22Rv1 (cell line): ENCODE data around the gene ONECUT1.
"Not testable (repeated sequence)": the region's sequence is repeated elsewhere in the genome, so short reads cannot be mapped to it uniquely, and the experiment has no call there.

Source experiments
- H3K27ac ChIP-seq: fragments of 450-650 bp; 2 replicates; pipeline ENCODE4 v1.5.1; 2017
- CTCF ChIP-seq: fragments of 450-650 bp; IDR thresholded peaks from 2 replicates; pipeline ENCODE4 v1.5.1; 2017; ENCODE audit warnings: mild to moderate bottlenecking
- ZFX ChIP-seq: fragments of 450-650 bp; IDR thresholded peaks from 2 replicates; pipeline ENCODE4 v1.6.1; 2017; ENCODE audit warnings: antibody characterized with exemption, borderline replicate concordance

Gene ONECUT1

GRCh38 chr15:52790169-52790708 lies at the start of gene ONECUT1:
Gene ONECUT1, minus strand, starts transcription at chr15:52790336. Its CDS starts 452 bp downstream, at chr15:52789884.
- no peak within 1 kb of the TSS for H3K27ac ChIP-seq
- no peak for TF ChIP-seq CTCF
- TF ChIP-seq ZFX: no peak

GRCh38 chr15:52834379-52834778 lies 44.2 kb upstream of the ONECUT1 start:
- H3K27ac ChIP-seq: no peak overlapping the region
- TF ChIP-seq CTCF (no peak), ZFX (no peak)

GRCh38 chr15:52824169-52824942 lies 34.2 kb upstream of the ONECUT1 start:
- H3K27ac ChIP-seq: not testable (repeated sequence)

GRCh38 chr15:52822475-52822874 lies 32.3 kb upstream of the ONECUT1 start:
- no peak for TF ChIP-seq CTCF
- TF ChIP-seq ZFX: no peak

GRCh38 chr15:52819253-52819652 lies 29.1 kb upstream of the ONECUT1 start:
- no peak for TF ChIP-seq CTCF
- no peak for TF ChIP-seq ZFX
- no peak overlapping the region for H3K27ac ChIP-seq

More at GRCh38 chr15:52822475-52822874, 32.3 kb upstream of the ONECUT1 start:
- H3K27ac ChIP-seq: no peak overlapping the region

GRCh38 chr15:52815899-52816298 lies 25.8 kb upstream of the ONECUT1 start:
- H3K27ac ChIP-seq: not testable (repeated sequence)

- no peak overlapping the region for H3K27ac ChIP-seq
- TF ChIP-seq CTCF: no peak
- no peak for TF ChIP-seq ZFX
Measured at GRCh38 chr15:52808996-52809395, 18.9 kb upstream of the ONECUT1 start.

- no peak overlapping the region for H3K27ac ChIP-seq
- no peak for TF ChIP-seq CTCF
Measured at GRCh38 chr15:52808441-52808840, 18.3 kb upstream of the ONECUT1 start.
